GM19239 (cell line): ENCODE data around the gene CCDC127.

ENCODE experiments used
- DNase-seq: peaks from one replicate; pipeline ENCODE4 v3.0.0; 2011; ENCODE audit warnings: low spot score; ENCODE audit not compliant: insufficient read length
- FAIRE-seq: peaks from 2 replicates; lab custom pipeline; 2011; peaks lifted over from hg19 to GRCh38; lab: Jason Lieb, UNC

The CCDC127 gene

DNA sequence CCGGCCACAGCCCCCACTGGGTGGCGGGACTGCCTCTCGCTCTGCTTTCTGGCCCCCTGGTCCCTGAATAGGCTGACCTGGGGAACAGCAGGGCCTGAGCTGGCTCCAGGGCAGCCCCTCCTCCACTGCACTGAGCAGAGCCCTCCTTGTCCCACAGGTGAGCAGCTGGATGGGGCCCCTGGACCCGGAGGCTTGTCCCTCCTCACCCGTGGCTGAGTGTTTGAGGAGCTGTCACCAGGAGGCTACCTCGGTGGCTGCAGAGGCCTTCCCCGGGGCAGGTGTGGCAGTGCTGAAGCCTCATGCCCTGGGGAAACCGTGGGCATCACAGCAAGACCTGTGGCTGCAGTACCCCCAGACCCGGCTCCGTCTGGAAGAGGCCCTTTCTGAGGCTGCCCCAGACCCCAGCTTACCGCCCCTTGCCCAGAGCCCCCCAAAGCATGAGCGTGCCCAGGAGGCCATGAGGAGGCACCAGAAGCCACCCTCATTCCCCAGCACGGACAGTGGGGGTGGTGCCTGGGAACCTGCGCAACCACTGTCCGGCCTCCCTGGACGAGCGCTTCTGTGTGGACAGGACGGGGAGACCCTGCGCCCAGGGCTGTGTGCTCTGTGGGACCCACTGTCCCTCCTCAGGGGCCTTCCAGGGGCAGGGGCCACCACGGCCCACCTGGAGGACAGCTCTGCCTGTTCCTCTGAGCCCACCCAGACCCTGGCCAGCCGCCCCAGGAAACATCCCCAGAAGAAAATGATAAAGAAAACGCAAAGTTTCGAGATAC lies 55.2 kb downstream of the CCDC127 start:
- FAIRE-seq (no peak), DNase-seq (no peak)

DNA sequence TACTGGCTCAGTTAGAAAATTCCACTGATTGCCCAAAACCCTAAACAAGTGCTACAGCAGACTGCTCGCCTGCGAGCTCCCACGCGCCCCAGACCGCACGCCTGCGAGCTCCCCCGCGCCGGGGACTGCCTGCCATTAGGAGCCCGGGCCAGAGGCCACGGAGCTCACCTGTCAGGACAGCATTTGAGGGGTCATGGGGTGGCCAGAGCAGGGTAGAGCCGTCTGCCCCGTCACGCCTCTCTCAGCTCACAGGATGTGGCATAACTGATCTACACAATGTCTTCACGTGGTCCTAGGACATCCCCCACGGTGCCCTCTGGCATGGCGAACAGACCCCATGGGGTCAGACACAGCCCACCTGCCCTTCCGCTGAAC lies 55.8 kb downstream of the CCDC127 start:
- DNase-seq (no peak), FAIRE-seq (no peak)

DNA sequence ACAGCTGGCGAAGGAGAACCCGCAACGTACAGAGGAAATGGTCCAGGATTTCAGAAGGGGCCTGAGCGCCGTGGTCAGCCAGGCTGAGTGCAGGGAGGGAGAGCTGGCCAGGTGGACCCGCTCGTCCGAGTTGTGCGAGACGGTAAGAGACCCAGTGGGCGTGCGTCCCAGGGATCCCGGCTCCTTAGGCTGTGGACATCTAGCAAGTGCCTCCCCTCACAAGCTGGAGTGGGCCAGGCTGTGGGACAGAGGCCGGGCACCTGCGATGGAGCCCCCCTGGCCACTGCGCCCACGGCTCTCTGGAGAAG lies 56.2 kb downstream of the CCDC127 start:
- no peak for FAIRE-seq
- no peak for DNase-seq

- DNase-seq (no peak), FAIRE-seq (no peak)
These were observed 56.8 kb downstream of the CCDC127 start for GRCh38 chr5:160921-161802.

DNA sequence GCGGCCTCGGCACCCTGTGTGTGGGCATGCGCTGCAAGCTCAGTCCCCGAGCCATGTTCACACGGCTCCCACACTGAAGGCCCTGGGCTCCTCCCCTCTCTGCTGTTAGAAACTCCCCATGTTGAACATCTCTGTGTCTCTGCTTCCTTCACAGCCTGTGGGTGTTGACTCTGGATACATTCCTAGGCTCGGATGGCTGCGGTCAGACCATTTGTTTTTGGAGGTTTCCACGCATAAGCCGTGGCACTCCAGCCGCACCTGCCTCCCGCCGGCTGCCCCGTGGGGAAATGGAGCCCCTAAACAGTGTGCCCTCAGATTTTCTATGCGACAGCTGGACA lies 57.8 kb downstream of the CCDC127 start:
- no peak for FAIRE-seq
- DNase-seq = no peak

GRCh38 chr5:159448-160172 lies 58.3 kb downstream of the CCDC127 start:
- FAIRE-seq (no peak), DNase-seq (no peak)

- FAIRE-seq = no peak
- DNase-seq = no peak
These were observed 59.0 kb downstream of the CCDC127 start for GRCh38 chr5:158807-159447.

DNA sequence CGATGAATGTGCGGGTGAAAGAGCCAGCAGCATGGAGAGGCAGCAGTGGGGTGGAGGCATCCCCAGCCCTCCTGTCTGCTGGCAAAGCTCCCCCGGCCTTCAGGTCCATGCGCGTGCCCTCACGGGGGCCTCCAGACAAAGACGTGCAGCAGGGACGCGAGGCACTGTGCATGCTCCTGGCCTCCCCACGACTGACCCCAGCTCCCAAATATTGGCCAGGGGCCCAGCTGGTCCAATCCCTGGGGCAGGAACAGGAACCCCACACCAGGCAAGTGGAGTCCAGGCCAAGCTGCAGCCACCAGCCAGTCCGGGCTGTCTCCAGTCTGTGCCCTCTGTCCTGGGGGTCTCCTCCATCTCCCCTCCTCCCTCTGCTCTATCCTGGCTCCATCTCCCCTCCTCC lies 60.2 kb downstream of the CCDC127 start:
- no peak for FAIRE-seq
- no peak for DNase-seq

DNA sequence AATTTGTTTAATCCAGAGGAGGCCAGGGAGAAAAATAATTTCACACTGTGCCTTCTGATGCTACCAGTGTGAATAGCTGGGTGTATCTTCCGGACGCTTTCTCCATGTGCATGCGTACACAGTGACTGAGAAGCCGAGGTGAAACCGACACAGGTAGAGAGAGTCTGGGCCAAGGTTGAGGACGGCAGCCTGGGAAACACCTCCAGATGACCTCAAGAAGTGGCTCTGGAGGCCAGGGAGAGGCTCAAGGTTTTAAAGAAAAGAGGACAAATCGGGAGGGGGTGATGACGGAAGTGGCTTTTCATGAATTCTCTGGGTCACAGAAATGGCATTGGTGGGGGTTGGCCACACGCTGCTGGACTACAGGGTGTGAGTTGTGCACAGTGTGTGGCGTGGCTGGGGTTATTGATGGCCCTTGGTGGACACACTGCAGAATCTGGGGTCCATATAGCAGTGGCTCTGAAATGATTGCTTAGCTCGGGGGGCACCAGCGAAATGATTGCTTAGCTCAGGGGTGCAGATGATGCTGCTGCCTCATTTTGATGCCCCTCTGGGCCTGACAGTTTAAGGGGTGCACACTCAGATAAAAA lies 60.7 kb downstream of the CCDC127 start:
- no peak for DNase-seq

GRCh38 chr5:156411-157072 lies 61.4 kb downstream of the CCDC127 start:
- no peak for FAIRE-seq
- DNase-seq = no peak

More for the DNA sequence above, 60.7 kb downstream of the CCDC127 start:
- FAIRE-seq = no peak

DNA sequence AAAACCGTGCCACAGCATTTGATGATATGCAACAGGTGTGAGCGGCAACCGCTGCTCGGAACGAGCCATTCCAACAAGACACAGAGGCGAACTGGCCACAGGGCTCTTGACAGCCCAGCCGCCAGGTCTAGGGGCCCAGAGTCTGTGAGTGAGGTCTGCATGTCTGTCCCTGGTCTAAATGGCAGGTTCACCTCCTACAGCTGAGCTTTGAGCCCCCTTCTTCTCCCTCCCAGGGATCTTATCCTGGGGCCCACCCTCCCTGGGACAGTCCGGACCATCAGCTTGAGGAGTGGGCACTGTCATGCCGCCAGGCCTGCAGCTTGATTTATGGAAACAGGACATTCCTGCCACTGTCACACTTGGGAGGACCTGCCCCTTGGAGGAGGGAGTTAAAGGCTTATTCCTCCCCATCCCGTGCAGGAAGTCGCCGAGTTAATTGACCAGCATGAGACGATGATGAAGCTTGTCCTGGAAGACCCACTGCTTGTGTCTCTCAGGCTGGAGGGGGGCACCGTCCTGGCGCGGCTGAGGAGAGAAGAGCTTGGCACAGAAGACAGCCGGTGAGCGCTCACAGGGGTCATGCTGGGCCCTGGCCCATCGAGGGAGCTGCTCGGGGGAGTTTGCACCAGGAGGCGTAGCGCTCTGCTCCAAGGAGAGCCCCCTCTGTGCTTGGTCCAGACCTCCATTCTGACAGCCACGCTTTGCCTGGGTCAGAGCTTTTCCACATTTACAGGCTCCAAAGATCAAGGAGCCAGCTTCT lies 62.1 kb downstream of the CCDC127 start:
- no peak for DNase-seq
- FAIRE-seq = no peak

- no peak for DNase-seq
- FAIRE-seq = no peak
These were observed 63.1 kb downstream of the CCDC127 start for GRCh38 chr5:154826-155225.

DNA sequence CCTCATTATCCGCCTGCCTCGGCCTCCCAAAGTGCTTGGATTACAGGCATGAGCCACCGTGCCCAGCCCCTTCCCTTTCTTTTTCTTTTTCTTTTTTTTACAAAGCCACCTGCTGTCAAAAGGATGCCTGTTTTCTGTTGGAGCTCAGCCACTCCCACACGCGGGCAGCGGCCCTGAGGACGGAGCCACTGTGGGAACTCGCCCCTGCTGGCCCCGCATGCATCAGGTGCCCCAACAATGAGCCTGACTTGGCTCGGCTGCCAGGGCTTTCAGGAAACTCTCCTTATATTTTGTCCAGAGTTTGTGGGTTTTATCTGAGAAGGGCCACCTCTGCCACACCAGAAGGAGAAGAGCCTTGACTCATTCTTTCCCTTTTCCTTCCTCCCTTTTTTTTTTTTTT lies 63.7 kb downstream of the CCDC127 start:
- FAIRE-seq (no peak), DNase-seq (no peak)

DNA sequence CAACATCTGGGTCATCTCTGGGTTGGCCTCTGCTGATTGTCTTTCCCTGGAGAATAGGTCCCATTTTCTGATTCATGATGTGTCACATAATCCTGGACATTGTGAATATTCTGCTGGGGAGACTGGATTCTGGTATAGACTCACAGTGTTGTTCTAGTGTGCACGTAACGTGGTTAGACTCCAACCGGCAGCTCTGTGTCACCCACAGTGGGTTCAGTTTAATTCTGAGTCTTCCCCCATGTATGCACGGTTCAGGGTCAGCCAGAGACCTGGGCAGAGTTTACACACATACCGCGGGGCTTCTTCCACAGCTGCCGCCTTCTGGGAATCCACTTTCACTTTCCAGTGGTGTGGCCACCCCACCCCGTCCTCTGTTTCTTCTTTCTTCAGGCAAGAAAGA lies 64.7 kb downstream of the CCDC127 start:
- DNase-seq (no peak), FAIRE-seq (no peak)

GRCh38 chr5:152077-152476 lies 65.9 kb downstream of the CCDC127 start:
- DNase-seq = no peak
- FAIRE-seq = no peak

- DNase-seq (no peak), FAIRE-seq (no peak)
These were observed 67.2 kb downstream of the CCDC127 start for GRCh38 chr5:150746-151145.

- FAIRE-seq (no peak), DNase-seq (no peak)
These were observed 68.0 kb downstream of the CCDC127 start for GRCh38 chr5:149745-150485.

- FAIRE-seq = no peak
- DNase-seq = no peak
These were observed 70.2 kb downstream of the CCDC127 start for GRCh38 chr5:147751-148150.
